MM.1S (cell line): ENCODE results near the gene PSMC3.

Experiments
- EZH2 ChIP-seq: fragments of 300-600 bp; sonication (generic); optimal IDR thresholded peaks from 2 replicates; pipeline ENCODE3; 2017; ENCODE audit warnings: low read depth, mild to moderate bottlenecking, antibody characterized with exemption, low read length, mixed read lengths
- TF ChIP-seq, protein P1 (sequence below): fragments of 300-600 bp; sonication (generic); IDR thresholded peaks from 2 replicates; pipeline ENCODE4 v1.5.1; 2016; ENCODE audit warnings: antibody characterized with exemption, low read length, mixed read lengths

- TF ChIP-seq, protein P1, sequence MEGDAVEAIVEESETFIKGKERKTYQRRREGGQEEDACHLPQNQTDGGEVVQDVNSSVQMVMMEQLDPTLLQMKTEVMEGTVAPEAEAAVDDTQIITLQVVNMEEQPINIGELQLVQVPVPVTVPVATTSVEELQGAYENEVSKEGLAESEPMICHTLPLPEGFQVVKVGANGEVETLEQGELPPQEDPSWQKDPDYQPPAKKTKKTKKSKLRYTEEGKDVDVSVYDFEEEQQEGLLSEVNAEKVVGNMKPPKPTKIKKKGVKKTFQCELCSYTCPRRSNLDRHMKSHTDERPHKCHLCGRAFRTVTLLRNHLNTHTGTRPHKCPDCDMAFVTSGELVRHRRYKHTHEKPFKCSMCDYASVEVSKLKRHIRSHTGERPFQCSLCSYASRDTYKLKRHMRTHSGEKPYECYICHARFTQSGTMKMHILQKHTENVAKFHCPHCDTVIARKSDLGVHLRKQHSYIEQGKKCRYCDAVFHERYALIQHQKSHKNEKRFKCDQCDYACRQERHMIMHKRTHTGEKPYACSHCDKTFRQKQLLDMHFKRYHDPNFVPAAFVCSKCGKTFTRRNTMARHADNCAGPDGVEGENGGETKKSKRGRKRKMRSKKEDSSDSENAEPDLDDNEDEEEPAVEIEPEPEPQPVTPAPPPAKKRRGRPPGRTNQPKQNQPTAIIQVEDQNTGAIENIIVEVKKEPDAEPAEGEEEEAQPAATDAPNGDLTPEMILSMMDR, result no peak
- no peak for TF ChIP-seq EZH2
Observed at GRCh38 chr11:47415091-47415854, 11.0 kb downstream of the PSMC3 start.
